Activated CD4-positive, alpha-beta T cell treated with anti-CD3 and anti-CD28 coated beads, Interleukin-2, amount 10 ng/mL, durations not matched to agents 7 days and 5 days (primary cell): ENCODE measurements around the gene NAV2. TPM values are rescaled to one million over a fixed set of nuclear protein-coding genes. Genes with fewer than 3 reads are reported as not detected.
"Not testable (repeated sequence)": the region's sequence is repeated elsewhere in the genome, so short reads cannot be mapped to it uniquely, and the experiment has no call there.

Experiments used
- CTCF ChIA-PET: fragments of 350-600 bp; sonication (Branson Sonifier 250); formaldehyde crosslinking; loops from one replicate; lab custom pipeline; 2021; ENCODE audit warnings: antibody characterized with exemption; lab: Charles Lee
- POLR2A ChIA-PET: fragments of 350-600 bp; sonication (Branson Sonifier 250); formaldehyde crosslinking; loops from one replicate; lab custom pipeline; 2021; ENCODE audit warnings: antibody characterized with exemption; lab: Charles Lee
- DNase-seq: peaks from one replicate; pipeline ENCODE4 v3.0.0-alpha.2; 2020
- H3K27ac Mint-ChIP-seq: one replicate; pipeline ENCODE4 v1.8.0; 2021; ENCODE audit warnings: mild to moderate bottlenecking, moderate library complexity, mixed read lengths
- H3K27me3 Mint-ChIP-seq: one replicate; pipeline ENCODE4 v1.8.0; 2021; ENCODE audit warnings: mixed read lengths
- H3K36me3 Mint-ChIP-seq: one replicate; pipeline ENCODE4 v1.8.0; 2021; ENCODE audit warnings: low read depth, mixed read lengths
- H3K4me1 Mint-ChIP-seq: one replicate; pipeline ENCODE4 v1.8.0; 2021; ENCODE audit warnings: mixed read lengths
- H3K4me3 Mint-ChIP-seq: one replicate; pipeline ENCODE4 v1.8.0; 2021; ENCODE audit warnings: mild to moderate bottlenecking, moderate library complexity, mixed read lengths
- H3K9me3 Mint-ChIP-seq: one replicate; pipeline ENCODE4 v1.8.0; 2021; ENCODE audit warnings: mixed read lengths
- total RNA-seq, 2 experiments: library from RNA; stranded (reverse); gene quantifications; one replicate each; pipeline ENCODE4 v1.2.3, GENCODE V29; 2021

NAV2 gene
- total RNA-seq, 2 experiments from 2014 or later, result 0.29 to 1.1 TPM

DNA sequence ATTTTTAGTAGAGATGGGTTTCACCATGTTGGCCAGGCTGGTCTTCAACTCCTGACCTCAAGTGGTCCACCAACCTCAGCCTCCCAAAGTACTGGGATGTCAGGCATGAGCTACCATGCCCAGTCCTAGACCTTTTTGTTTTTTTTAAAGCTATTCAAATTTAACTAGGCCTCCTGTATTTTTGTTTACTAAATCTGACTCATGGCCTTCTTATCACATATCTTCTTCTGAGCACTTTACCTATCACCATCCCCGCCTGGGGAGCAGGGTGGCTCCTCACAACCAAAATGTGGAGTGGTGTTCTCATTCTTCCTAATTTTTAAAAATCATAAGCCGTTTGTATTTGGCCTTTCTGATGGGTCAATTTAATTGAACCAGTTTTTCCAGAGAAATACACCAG is 355.0 kb downstream of the NAV2 start:
- no peaks in the 10 kb centered on the region for H3K4me1 Mint-ChIP-seq
- H3K27ac Mint-ChIP-seq, result no peak overlapping the region
- H3K27me3 Mint-ChIP-seq, result peaks cover 10% of the 10 kb centered on the region
- ChIA-PET POLR2A (no interaction called here), CTCF (no interaction called here)
- no peaks in the 10 kb centered on the region for H3K36me3 Mint-ChIP-seq
- no peaks in the 10 kb centered on the region for H3K9me3 Mint-ChIP-seq
- no peak overlapping the region for H3K4me3 Mint-ChIP-seq
- DNase-seq, result no peak

DNA sequence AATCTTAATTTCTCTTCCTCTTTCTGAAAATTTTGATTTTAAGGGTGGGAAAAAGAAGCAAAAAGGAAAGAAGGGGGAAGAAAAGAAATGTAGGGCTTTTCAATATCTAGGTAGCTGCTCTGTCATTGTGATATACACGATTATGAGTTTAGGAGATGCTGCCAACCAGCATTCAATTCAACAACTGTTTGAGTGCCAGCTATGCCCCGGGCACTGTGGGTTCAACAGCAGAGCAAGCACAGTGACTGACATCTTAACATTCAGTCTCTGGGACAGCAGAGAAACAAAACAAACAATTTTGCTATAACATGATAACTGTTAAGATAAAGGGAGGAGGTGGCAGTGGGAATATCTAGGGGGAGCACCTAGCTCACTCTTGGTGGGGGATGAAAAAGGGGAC is 356.1 kb downstream of the NAV2 start:
- Mint-ChIP-seq H3K36me3 (no peaks in the 10 kb centered on the region), H3K4me3 (no peak overlapping the region), H3K4me1 (no peaks in the 10 kb centered on the region), H3K27me3 (peaks cover 18% of the 10 kb centered on the region), H3K9me3 (no peaks in the 10 kb centered on the region), H3K27ac (no peak overlapping the region)
- no peak for DNase-seq
- ChIA-PET POLR2A (no interaction called here), CTCF (no interaction called here)

DNA sequence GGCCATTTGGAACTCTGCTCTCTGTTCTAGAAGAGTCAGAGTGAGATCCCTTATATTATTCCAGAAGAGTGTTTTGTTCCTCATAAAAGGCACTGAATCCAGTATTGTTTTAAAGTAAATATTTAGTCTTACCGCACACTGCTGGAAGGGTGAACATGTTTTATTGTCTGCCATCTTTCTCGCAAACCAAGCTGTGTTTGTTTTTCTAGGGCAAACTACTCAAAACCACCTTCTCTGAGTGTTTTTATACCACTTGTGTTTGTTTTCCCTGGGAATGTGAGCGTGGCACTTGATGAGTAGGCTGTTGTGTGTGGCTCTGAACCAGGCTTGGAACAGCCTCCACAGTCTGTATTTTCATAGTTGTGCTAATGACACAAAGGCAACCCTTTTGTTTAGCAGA is 357.8 kb downstream of the NAV2 start:
- ChIA-PET POLR2A (no interaction called here), CTCF (no interaction called here)
- DNase-seq, result no peak
- Mint-ChIP-seq H3K27ac (no peak overlapping the region), H3K4me3 (no peak overlapping the region), H3K4me1 (no peaks in the 10 kb centered on the region), H3K36me3 (no peaks in the 10 kb centered on the region), H3K27me3 (peaks cover 24% of the 10 kb centered on the region), H3K9me3 (no peaks in the 10 kb centered on the region)

DNA sequence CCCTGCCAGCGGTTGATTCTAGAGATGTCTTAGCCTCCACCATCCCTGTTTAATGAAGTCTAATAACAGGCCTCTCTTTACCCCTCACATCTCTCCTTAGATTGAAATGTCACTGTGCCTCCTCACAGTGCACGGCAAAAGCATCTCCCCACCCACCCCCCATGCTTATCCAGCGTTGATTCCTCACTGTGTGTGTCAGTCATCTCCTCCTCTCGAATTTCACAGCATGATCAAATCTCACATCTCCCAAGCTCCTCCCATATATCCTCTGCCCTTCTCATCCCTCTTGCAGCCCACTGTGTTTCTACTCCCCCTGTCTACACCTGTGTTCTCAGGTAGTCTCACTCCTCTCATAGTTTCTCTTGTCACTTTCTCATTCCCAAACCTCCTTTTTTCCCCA is 363.0 kb downstream of the NAV2 start:
- ChIA-PET POLR2A (no interaction called here), CTCF (no interaction called here)
- no peak for DNase-seq
- no peak overlapping the region for H3K4me3 Mint-ChIP-seq
- no peaks in the 10 kb centered on the region for H3K9me3 Mint-ChIP-seq
- H3K36me3 Mint-ChIP-seq, result no peaks in the 10 kb centered on the region
- peaks cover 25% of the 10 kb centered on the region for H3K27me3 Mint-ChIP-seq
- H3K27ac Mint-ChIP-seq, result no peak overlapping the region
- H3K4me1 Mint-ChIP-seq, result no peaks in the 10 kb centered on the region

DNA sequence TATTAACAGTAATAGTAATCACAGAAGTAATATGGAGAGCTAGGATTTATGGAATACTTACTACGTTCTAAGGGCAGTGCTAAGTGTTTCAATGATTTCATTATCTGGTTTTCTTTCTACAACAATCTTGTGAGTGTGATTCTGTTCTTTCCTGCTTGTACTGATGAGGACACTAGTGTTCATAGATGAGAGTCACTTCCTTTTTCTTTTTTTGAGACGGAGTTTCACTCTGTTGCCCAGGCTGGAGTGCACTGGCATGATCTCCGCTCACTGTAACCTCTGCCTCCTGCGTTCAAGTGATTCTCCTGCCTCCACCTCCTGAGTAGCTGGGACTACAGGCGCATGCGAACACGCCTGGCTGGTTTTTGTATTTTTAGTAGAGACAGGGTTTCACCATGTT is 366.2 kb downstream of the NAV2 start:
- ChIA-PET CTCF (no interaction called here), POLR2A (no interaction called here)
- Mint-ChIP-seq H3K27ac (no peak overlapping the region), H3K4me1 (peaks cover 2% of the 10 kb centered on the region), H3K4me3 (no peak overlapping the region), H3K9me3 (no peaks in the 10 kb centered on the region), H3K36me3 (no peaks in the 10 kb centered on the region), H3K27me3 (peaks cover 10% of the 10 kb centered on the region)
- no peak for DNase-seq

DNA sequence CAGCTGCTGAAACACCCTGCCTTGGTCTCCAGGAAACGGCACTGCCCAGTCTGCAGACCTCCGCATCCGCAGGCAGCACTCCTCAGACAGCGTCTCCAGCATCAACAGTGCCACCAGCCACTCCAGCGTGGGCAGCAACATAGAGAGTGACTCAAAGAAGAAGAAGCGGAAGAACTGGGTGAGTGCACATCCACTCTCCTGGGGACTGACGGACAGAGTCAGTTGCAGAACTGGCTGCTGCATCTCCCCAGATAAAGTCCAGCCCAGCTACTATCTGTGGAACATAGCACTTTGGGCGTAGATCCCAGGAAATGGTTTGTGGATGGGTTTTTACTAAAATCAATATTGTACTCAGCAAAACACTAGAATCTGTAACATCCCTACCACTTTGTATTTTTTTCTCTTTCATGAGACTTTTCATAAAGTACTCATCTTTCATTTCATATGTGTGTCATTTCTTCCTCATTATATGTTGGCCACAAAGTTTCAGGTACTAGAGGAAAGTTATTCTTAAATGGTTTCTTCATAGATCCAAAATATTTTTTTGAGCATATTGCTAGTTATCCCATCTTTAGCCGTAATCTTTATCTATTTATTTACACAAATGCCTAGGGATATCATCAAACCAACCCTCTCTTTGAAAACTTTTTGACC is 367.5 kb downstream of the NAV2 start:
- peaks cover 4% of the 10 kb centered on the region for H3K4me1 Mint-ChIP-seq

DNA sequence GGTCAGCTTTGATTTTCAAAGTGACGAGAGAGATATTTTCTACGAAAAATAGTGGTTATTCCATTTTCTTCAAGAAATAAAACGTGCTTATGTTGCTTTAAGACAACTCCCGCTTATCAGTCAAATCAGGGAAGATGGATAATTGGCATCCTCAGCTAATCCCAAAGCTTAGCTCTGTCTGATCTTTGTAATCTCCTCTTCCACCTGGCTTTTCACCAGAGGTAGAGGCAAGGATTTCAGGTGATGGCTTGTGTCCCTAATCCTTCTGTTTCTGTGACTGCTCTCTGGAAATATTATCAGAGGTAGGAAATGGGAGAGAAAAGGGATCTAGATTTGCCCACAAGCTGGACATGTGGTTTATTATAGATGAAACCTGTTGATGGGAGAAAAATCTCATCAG is 368.7 kb downstream of the NAV2 start:
- H3K36me3 Mint-ChIP-seq, result no peaks in the 10 kb centered on the region
- H3K27ac Mint-ChIP-seq, result no peak overlapping the region
- peaks cover 4% of the 10 kb centered on the region for H3K4me1 Mint-ChIP-seq
- no peaks in the 10 kb centered on the region for H3K9me3 Mint-ChIP-seq
- ChIA-PET CTCF (no interaction called here), POLR2A (no interaction called here)
- DNase-seq, result no peak
- peaks cover 5% of the 10 kb centered on the region for H3K27me3 Mint-ChIP-seq
- H3K4me3 Mint-ChIP-seq, result no peak overlapping the region

More for the DNA sequence above, 367.5 kb downstream of the NAV2 start:
- H3K27me3 Mint-ChIP-seq, result peaks cover 5% of the 10 kb centered on the region
- no peak overlapping the region for H3K4me3 Mint-ChIP-seq
- CTCF ChIA-PET, result no interaction called here
- no peaks in the 10 kb centered on the region for H3K36me3 Mint-ChIP-seq
- DNase-seq, result no peak
- POLR2A ChIA-PET, result no interaction called here
- no peak overlapping the region for H3K27ac Mint-ChIP-seq
- no peaks in the 10 kb centered on the region for H3K9me3 Mint-ChIP-seq

DNA sequence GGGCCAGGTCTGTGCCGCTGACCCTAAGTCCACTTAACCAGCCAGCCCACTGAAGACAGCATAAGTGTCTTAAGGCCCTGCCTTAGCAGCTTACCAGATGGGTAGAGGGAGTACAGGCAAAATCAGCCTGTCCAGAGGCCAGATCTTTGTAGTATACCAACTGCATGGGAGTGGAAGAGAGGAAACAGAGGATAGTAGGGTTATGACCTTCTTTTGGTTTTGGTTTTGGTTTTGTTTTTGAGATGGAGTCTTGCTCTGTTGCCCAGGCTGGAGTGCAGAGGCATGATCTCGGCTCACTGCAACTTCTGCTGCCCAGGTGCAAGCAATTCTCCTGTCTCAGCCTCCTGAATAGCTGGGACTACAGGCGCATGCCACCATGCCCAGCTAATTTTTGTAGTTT is 371.2 kb downstream of the NAV2 start:
- H3K4me3 Mint-ChIP-seq, CTCF ChIA-PET, DNase-seq, POLR2A ChIA-PET, H3K9me3 Mint-ChIP-seq, H3K36me3 Mint-ChIP-seq, H3K27ac Mint-ChIP-seq, H3K27me3 Mint-ChIP-seq: not testable (repeated sequence)
- peaks cover 10% of the 10 kb centered on the region for H3K4me1 Mint-ChIP-seq

DNA sequence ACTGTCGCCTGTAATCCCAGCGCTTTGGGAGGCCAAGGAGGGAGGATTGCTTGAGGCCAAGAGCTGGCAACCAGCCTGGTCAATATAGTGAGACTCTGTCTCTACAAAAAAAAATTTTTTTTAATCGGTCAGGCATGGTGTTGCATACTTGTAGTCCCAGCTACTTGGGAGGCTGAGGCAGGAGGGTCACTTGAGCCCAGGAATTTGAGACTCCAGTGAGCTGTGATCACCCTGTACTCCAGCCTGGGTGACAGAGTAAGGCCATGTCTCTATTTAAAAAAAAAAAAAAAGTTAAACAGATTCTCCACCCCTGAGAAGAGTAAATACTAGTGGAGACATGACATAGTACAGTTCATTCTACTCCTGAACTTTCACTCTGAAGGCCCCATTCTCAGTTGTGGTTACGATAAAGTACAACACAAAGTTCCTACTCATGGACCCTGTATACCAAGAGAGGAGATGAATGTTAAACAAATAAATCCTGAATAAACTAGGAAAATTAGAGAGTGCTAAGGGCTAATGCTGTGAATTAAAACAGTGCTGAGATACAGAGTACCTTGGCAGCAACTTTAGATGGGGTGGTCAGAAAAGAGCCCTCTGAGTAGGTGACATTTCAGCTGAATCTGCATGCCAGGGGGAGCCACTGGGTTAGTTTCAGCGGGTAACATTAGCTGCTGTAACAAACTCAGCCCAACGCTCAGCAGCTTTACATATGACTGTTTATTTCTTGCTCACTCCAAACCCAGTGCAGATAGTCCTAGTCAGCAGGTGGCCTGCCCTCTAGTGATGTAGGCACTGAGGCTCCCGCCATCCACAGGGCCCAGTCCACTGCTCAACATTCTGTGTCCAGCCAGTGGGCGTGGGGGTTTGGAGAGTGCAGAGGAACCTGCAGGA is 372.5 kb downstream of the NAV2 start:
- peaks cover 20% of the 10 kb centered on the region for H3K4me1 Mint-ChIP-seq
- CTCF ChIA-PET, result no interaction called here
- no peak overlapping the region for H3K27ac Mint-ChIP-seq
- no peak for DNase-seq
- H3K36me3 Mint-ChIP-seq, result no peaks in the 10 kb centered on the region
- H3K9me3 Mint-ChIP-seq, result no peaks in the 10 kb centered on the region
- H3K4me3 Mint-ChIP-seq, result no peak overlapping the region
- POLR2A ChIA-PET, result no interaction called here
- peaks cover 18% of the 10 kb centered on the region for H3K27me3 Mint-ChIP-seq

DNA sequence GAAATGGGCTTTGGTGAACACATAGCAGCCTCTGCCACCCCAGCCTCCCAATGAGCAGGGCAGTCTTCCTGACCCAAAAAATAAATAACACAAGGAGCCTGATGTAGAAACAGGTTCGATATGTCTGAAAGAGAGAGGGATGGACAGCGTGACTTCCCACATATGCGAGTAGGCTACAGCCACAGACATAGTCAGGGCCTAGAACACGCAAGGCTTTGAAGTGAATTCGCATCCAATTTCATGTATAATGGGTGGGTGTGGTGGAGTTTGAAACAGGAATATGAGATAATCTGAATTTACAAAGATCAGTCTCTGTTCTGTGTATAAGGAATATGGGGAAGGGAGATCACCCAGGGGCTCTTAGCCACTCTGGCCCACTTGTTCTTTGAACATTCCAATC is 373.3 kb downstream of the NAV2 start:
- Mint-ChIP-seq H3K9me3 (no peaks in the 10 kb centered on the region), H3K27me3 (peaks cover 18% of the 10 kb centered on the region), H3K4me3 (no peak overlapping the region), H3K36me3 (no peaks in the 10 kb centered on the region), H3K27ac (no peak overlapping the region), H3K4me1 (peaks cover 20% of the 10 kb centered on the region)
- no peak for DNase-seq
- ChIA-PET POLR2A (no interaction called here), CTCF (no interaction called here)

DNA sequence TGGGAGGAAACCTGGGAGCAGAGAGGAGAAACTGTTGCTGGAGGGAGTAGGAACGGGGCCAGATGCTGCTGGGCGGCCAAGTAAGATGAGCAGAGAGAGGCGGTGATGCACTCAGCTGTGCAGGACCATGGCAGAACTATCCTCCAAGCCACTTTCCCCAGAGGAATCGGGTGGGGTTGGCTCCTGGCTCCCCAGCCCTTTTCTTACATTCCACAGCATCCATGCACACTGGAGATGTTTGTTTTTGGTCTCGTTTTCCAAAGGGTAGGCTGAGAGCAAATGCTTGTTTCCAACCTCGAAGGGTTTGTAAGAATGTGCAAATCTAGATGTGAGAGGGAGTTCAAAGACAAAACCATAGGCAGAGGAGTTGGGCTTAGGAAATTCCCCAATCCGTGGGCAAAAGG is 374.5 kb downstream of the NAV2 start:
- peaks cover 20% of the 10 kb centered on the region for H3K4me1 Mint-ChIP-seq
- H3K4me3 Mint-ChIP-seq, result no peak overlapping the region
- ChIA-PET CTCF (no interaction called here), POLR2A (no interaction called here)
- peaks cover 23% of the 10 kb centered on the region for H3K27me3 Mint-ChIP-seq
- H3K27ac Mint-ChIP-seq, result no peak overlapping the region
- no peaks in the 10 kb centered on the region for H3K36me3 Mint-ChIP-seq
- no peaks in the 10 kb centered on the region for H3K9me3 Mint-ChIP-seq
- no peak for DNase-seq

DNA sequence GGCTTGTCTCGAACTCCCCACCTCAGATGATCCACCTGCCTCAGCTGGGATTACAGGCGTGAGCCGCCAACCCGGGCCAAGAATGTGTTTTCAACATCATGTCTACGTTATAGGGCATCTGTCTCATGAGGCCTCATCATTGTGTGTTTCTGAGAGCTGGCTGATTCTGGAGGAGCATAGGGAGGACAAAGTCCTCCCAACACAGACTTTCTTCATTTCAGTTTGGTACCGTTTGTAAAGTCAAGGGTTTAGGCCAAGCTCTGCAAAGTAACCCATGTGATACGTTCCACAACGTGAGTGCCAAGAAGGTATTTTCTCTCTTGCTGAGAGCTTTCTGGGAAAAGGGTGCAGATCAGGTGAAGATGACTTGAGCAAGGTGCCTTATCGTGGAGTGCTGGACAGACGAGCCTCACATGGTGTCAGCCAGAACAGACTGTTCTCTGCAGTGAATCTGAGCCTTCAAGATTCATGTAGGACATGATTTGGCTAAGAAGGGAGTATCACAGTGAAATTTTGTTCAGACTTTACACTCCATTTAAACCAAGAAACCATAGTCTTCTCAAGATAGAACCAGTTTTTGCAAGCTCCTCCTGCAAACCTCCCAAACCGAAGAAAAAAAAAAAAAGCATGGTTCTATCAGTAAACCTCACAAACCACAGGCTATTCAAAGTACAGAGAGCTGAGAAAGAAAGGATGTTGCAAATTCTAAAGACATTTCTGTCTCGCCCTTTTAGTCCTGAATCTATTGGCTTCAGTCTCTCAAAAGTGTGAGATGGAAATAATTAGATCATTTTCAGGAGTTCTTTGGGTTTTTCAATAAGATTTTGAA is 376.0 kb downstream of the NAV2 start:
- H3K4me3 Mint-ChIP-seq, result no peak overlapping the region
- no peaks in the 10 kb centered on the region for H3K9me3 Mint-ChIP-seq
- ChIA-PET POLR2A (no interaction called here), CTCF (interaction anchor here (0.6 kb wide), 1 partner anchor 65 kb away, joined by 6 read pairs; no protein-coding TSS in a partner anchor)
- H3K4me1 Mint-ChIP-seq, result peaks cover 20% of the 10 kb centered on the region
- H3K27me3 Mint-ChIP-seq, result peaks cover 23% of the 10 kb centered on the region
- H3K27ac Mint-ChIP-seq, result no peak overlapping the region
- DNase-seq, result no peak
- H3K36me3 Mint-ChIP-seq, result no peaks in the 10 kb centered on the region

DNA sequence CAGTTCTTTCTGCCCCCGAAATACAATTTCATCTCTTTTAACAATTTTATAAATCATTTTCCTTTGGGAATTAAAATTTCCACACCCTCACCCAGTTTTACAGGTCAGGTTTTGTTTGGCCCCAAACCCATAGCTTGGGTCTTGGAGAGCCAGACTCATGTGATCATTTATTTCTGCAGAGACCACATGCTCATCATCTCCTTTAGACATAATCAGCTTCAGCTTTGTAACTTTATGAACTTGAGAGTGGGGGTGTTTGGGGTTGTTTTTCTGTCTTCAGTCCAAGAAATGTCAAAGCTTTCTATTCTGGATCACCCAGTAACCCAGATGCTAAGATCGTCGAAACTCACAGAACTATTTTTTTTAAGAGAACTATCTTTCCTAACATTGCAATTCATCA is 376.7 kb downstream of the NAV2 start:
- peaks cover 16% of the 10 kb centered on the region for H3K4me1 Mint-ChIP-seq
- POLR2A ChIA-PET, result no interaction called here

More for the DNA sequence above, 376.7 kb downstream of the NAV2 start:
- CTCF ChIA-PET, result no interaction called here
- Mint-ChIP-seq H3K27ac (no peak overlapping the region), H3K4me3 (no peak overlapping the region), H3K36me3 (no peaks in the 10 kb centered on the region), H3K9me3 (no peaks in the 10 kb centered on the region), H3K27me3 (peaks cover 23% of the 10 kb centered on the region)
- DNase-seq, result no peak
